ENCODE data around the gene ANKRD13B. TPM values are rescaled to one million over a fixed set of nuclear protein-coding genes. Genes with fewer than 3 reads are reported as not detected.
A peak's percentile ranks its signal among the peaks of the same experiment; 100 is the strongest.

The ANKRD13B gene
- total RNA-seq, 1 donor from 2014 or later: 123 TPM

GRCh38 chr17:29565643-29566472 lies 27.1 kb upstream of the ANKRD13B start:
- peaks cover 5% of the 10 kb centered on the region for H3K9me3 Mint-ChIP-seq (ENCODE audit: unreplicated experiment)
- TF ChIP-seq, protein P1, sequence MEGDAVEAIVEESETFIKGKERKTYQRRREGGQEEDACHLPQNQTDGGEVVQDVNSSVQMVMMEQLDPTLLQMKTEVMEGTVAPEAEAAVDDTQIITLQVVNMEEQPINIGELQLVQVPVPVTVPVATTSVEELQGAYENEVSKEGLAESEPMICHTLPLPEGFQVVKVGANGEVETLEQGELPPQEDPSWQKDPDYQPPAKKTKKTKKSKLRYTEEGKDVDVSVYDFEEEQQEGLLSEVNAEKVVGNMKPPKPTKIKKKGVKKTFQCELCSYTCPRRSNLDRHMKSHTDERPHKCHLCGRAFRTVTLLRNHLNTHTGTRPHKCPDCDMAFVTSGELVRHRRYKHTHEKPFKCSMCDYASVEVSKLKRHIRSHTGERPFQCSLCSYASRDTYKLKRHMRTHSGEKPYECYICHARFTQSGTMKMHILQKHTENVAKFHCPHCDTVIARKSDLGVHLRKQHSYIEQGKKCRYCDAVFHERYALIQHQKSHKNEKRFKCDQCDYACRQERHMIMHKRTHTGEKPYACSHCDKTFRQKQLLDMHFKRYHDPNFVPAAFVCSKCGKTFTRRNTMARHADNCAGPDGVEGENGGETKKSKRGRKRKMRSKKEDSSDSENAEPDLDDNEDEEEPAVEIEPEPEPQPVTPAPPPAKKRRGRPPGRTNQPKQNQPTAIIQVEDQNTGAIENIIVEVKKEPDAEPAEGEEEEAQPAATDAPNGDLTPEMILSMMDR (IDR thresholded peaks at IDR 0.05; ENCODE audit: partially characterized antibody, unreplicated experiment): no peak
- H3K36me3 Mint-ChIP-seq (ENCODE audit: unreplicated experiment): no peaks in the 10 kb centered on the region
- DNase-seq: no peak
- H3K27me3 Mint-ChIP-seq (ENCODE audit: unreplicated experiment): peaks cover 15% of the 10 kb centered on the region
- no peak overlapping the region for H3K27ac Mint-ChIP-seq (ENCODE audit: unreplicated experiment)
- peak overlapping the region; percentile 59 for H3K4me3 Mint-ChIP-seq (ENCODE audit: unreplicated experiment)
- H3K4me1 Mint-ChIP-seq (ENCODE audit: low read depth, unreplicated experiment): peaks cover 20% of the 10 kb centered on the region

- peak; percentile 62 for DNase-seq
Observed at GRCh38 chr17:29566473-29567303, 26.2 kb upstream of the ANKRD13B start, which contains the start of gene ABHD15. TSS of gene ABHD15 (minus strand) at chr17:29567037. CDS start at chr17:29566966, 71 bp downstream.

GRCh38 chr17:29567304-29567553 lies 25.7 kb upstream of the ANKRD13B start:
- peak overlapping the region; percentile 42 for H3K4me3 Mint-ChIP-seq (ENCODE audit: unreplicated experiment)
- TF ChIP-seq, protein P1 (IDR thresholded peaks at IDR 0.05; ENCODE audit: partially characterized antibody, unreplicated experiment): no peak
- peaks cover 14% of the 10 kb centered on the region for H3K4me1 Mint-ChIP-seq (ENCODE audit: low read depth, unreplicated experiment)
- no peak overlapping the region for H3K27ac Mint-ChIP-seq (ENCODE audit: unreplicated experiment)
- peaks cover 18% of the 10 kb centered on the region for H3K27me3 Mint-ChIP-seq (ENCODE audit: unreplicated experiment)
- peaks cover 2% of the 10 kb centered on the region for H3K9me3 Mint-ChIP-seq (ENCODE audit: unreplicated experiment)
- no peak for DNase-seq
- no peaks in the 10 kb centered on the region for H3K36me3 Mint-ChIP-seq (ENCODE audit: unreplicated experiment)

More at GRCh38 chr17:29566473-29567303, 26.2 kb upstream of the ANKRD13B start, which contains the start of gene ABHD15:
- Mint-ChIP-seq H3K36me3 (ENCODE audit: unreplicated experiment) (no peaks in the 10 kb centered on the region), H3K27me3 (ENCODE audit: unreplicated experiment) (peaks cover 18% of the 10 kb centered on the region), H3K4me1 (ENCODE audit: low read depth, unreplicated experiment) (peaks cover 17% of the 10 kb centered on the region), H3K9me3 (ENCODE audit: unreplicated experiment) (peaks cover 5% of the 10 kb centered on the region), H3K27ac (ENCODE audit: unreplicated experiment) (no peak within 1 kb of the TSS), H3K4me3 (ENCODE audit: unreplicated experiment) (peak within 1 kb of the TSS; percentile 69)
- TF ChIP-seq, protein P1 (IDR thresholded peaks at IDR 0.05; ENCODE audit: partially characterized antibody, unreplicated experiment): no peak

- Mint-ChIP-seq H3K36me3 (ENCODE audit: unreplicated experiment) (no peaks in the 10 kb centered on the region), H3K9me3 (ENCODE audit: unreplicated experiment) (no peaks in the 10 kb centered on the region), H3K4me3 (ENCODE audit: unreplicated experiment) (peak overlapping the region; percentile 89), H3K27me3 (ENCODE audit: unreplicated experiment) (peaks cover 15% of the 10 kb centered on the region), H3K27ac (ENCODE audit: unreplicated experiment) (peak overlapping the region; percentile 38), H3K4me1 (ENCODE audit: low read depth, unreplicated experiment) (peaks cover 13% of the 10 kb centered on the region)
- TF ChIP-seq, protein P1 (IDR thresholded peaks at IDR 0.05; ENCODE audit: partially characterized antibody, unreplicated experiment): no peak
- DNase-seq: peak; percentile 67
Observed at GRCh38 chr17:29567554-29568330, 25.2 kb upstream of the ANKRD13B start.
